Testis (tissue), 3 donors: ENCODE data around the gene RHBDL3. TPM values are rescaled to one million over a fixed set of nuclear protein-coding genes. Genes with fewer than 3 reads are reported as not detected.
"Not testable (repeated sequence)": the region's sequence is repeated elsewhere in the genome, so short reads cannot be mapped to it uniquely, and the experiment has no call there.

ENCODE experiments used
- DNase-seq: peaks from one replicate; pipeline ENCODE4 v3.0.0-alpha.2; 2019
- H3K27ac ChIP-seq, 2 donors: fragments of 200-600 bp; sonication (generic); one replicate each; pipeline ENCODE4 v1.5.1; 2019
- H3K27me3 ChIP-seq: fragments of 200-600 bp; sonication (generic); one replicate; pipeline ENCODE4 v1.5.1; 2019
- H3K36me3 ChIP-seq: fragments of 200-600 bp; sonication (generic); one replicate; pipeline ENCODE4 v1.5.1; 2017; ENCODE audit warnings: low read depth; ENCODE audit errors: missing control alignments
- H3K4me1 ChIP-seq: fragments of 200-600 bp; sonication (generic); one replicate; pipeline ENCODE4 v1.5.1; 2019
- H3K4me3 ChIP-seq, 2 donors: fragments of 200-600 bp; sonication (generic); one replicate each; pipeline ENCODE4 v1.5.1; 2017 to 2019
- H3K9me3 ChIP-seq: fragments of 200-600 bp; sonication (generic); one replicate; pipeline ENCODE4 v1.5.1; 2017
- CTCF ChIP-seq, 3 experiments: fragments of 450-650 bp in 2 of 3; fragments of 200-600 bp in 1 of 3; sonication (generic) in 1 of 3; IDR thresholded peaks; one replicate each; pipeline ENCODE4 v1.5.1; 2016 to 2019; ENCODE audit warnings: antibody characterized with exemption in 3 of 3, mild to moderate bottlenecking in 2 of 3, moderate library complexity in 1 of 3
- POLR2A ChIP-seq: fragments of 450-650 bp; IDR thresholded peaks from one replicate; pipeline ENCODE4 v1.6.1; 2017; ENCODE audit warnings: antibody characterized with exemption, mild to moderate bottlenecking, moderate library complexity
- WGBS, 2 donors: methylation state at CpG; one replicate each; pipeline ENCODE4 v1.1.5; 2018; 5-methylcytosine and 5-hydroxymethylcytosine counted together
- intact Hi-C: fragments of 100-400 bp; cut with DNase I; formaldehyde crosslinking; loops from one replicate; pipeline ENCODE4 v1.15.1; 2023; ENCODE audit warnings: low total_unique reads
- polyA plus RNA-seq: library from polyadenylated mRNA; stranded (reverse); fragments of 350-450 nt; fragmentation: Illumina TruSeq; extraction: RNeasy Lipid Tissue Mini Kit (QIAGEN cat#74804); gene quantifications from one replicate; pipeline ENCODE4 v1.2.3, GENCODE V29; 2014; ENCODE audit warnings: low read depth, low replicate concordance; ENCODE audit not compliant: insufficient read depth
- total RNA-seq, 2 donors: library from RNA; depleted of rRNA; stranded (reverse); fragments of >200 nt; gene quantifications; one replicate each; pipeline ENCODE4 v1.2.3, GENCODE V29; 2016

Gene RHBDL3
- total and polyA plus RNA-seq, 3 donors from 2014 or later, result 3.5 to 4.5 (median 4.1) TPM

- no peak for DNase-seq
- intact Hi-C loops, result loop anchor here (10.0 kb wide), 1 partner anchor 56 kb away; no protein-coding TSS in a partner anchor
- peaks cover 15% of the 10 kb centered on the region for H3K4me1 ChIP-seq
- H3K4me3 ChIP-seq, result no peak overlapping the region
- no peak for TF ChIP-seq POLR2A
- TF ChIP-seq CTCF (IDR thresholded peaks at IDR 0.05), result no peak
- no peaks in the 10 kb centered on the region for H3K9me3 ChIP-seq
- no peaks in the 10 kb centered on the region for H3K27me3 ChIP-seq
- whole genome bisulfite sequencing, 2 donors, result 81% methylated on average over 17 to 18 of the region's 18 CpGs
- H3K36me3 ChIP-seq, result no peaks in the 10 kb centered on the region
- H3K27ac ChIP-seq, result no peak overlapping the region
These were observed 7.1 kb upstream of the RHBDL3 start for GRCh38 chr17:32258383-32259140.

GRCh38 chr17:32259586-32259985 is 6.0 kb upstream of the RHBDL3 start:
- H3K27me3 ChIP-seq, result no peaks in the 10 kb centered on the region

GRCh38 chr17:32261417-32261736 is 4.3 kb upstream of the RHBDL3 start:
- WGBS, 2 donors, result 37 to 45% methylated on average over 7 of the region's 7 CpGs
- no peak for DNase-seq
- H3K4me1 ChIP-seq, result peaks cover 14% of the 10 kb centered on the region
- intact Hi-C loops, result no loop called here
- H3K9me3 ChIP-seq, result no peaks in the 10 kb centered on the region
- no peak overlapping the region for H3K4me3 ChIP-seq
- no peaks in the 10 kb centered on the region for H3K36me3 ChIP-seq
- H3K27ac ChIP-seq, result no peak overlapping the region
- H3K27me3 ChIP-seq, result no peaks in the 10 kb centered on the region
- TF ChIP-seq CTCF (IDR thresholded peaks at IDR 0.05) (no peak), POLR2A (no peak)

More at GRCh38 chr17:32259586-32259985, 6.0 kb upstream of the RHBDL3 start:
- intact Hi-C loops, result loop anchor here (10.0 kb wide), 1 partner anchor 55 kb away; no protein-coding TSS in a partner anchor
- H3K4me1 ChIP-seq, result peaks cover 15% of the 10 kb centered on the region
- TF ChIP-seq CTCF (IDR thresholded peaks at IDR 0.05) (no peak), POLR2A (no peak)
- no peak overlapping the region for H3K4me3 ChIP-seq
- no peak overlapping the region for H3K27ac ChIP-seq
- no peaks in the 10 kb centered on the region for H3K9me3 ChIP-seq
- 82 to 83% methylated on average over 4 of the region's 4 CpGs for WGBS, 2 donors
- no peaks in the 10 kb centered on the region for H3K36me3 ChIP-seq
- DNase-seq, result no peak

GRCh38 chr17:32261936-32262510 is 3.6 kb upstream of the RHBDL3 start:
- intact Hi-C loops, result no loop called here
- peaks cover 10% of the 10 kb centered on the region for H3K4me1 ChIP-seq
- no peak for DNase-seq
- TF ChIP-seq CTCF (IDR thresholded peaks at IDR 0.05) (no peak), POLR2A (no peak)
- H3K4me3 ChIP-seq, result no peak overlapping the region
- H3K27ac ChIP-seq, result no peak overlapping the region
- H3K9me3 ChIP-seq, result no peaks in the 10 kb centered on the region
- 72 to 76% methylated on average over 13 of the region's 13 CpGs for WGBS, 2 donors
- no peaks in the 10 kb centered on the region for H3K27me3 ChIP-seq
- H3K36me3 ChIP-seq, result no peaks in the 10 kb centered on the region

DNA sequence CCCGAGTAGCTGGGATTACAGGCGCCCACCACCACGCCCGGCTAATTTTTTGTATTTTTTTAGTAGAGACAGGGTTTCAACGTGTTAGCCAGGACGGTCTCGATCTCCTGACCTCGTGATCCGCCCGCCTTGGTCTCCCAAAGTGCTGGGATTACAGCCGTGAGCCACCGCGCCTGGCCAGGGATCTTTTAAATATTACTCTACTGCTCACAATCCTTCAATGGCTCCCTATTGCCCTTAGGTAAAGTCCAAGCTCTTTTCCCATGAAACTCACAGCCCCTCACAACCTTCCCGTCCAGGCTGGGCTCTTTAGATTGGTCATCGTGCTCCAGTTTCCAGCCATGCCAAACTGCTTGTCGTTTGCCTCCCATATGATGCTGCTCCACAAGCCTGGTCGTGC is 2.1 kb upstream of the RHBDL3 start:
- H3K9me3 ChIP-seq, DNase-seq, H3K27me3 ChIP-seq, H3K27ac ChIP-seq, H3K4me3 ChIP-seq, intact Hi-C loops, H3K4me1 ChIP-seq, H3K36me3 ChIP-seq: not testable (repeated sequence)
- 91 to 94% methylated on average over 17 of the region's 17 CpGs for WGBS, 2 donors
